ENCODE data around the gene CADM2.

Gene CADM2

DNA sequence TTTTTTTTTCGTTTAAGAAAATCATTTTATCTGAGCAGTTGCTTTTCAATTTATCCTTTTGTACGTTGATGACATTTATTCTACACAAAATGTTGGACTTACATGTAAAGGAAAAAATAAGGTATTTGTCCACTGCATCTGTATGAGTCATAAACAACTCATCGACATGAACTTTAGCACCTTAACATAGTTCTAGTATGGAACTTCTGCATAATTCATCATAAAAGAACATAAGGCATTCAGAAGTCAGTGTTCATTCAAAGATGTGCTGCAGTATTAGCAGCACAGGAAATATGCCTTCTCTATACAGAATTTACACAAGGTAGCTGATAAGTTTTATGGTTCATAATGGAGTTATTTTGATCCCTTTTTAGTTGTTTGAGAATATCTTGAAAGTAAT is 801.6 kb downstream of the CADM2 start:
- DNase-seq (ENCODE audit: extremely low read depth in 1 of 2, low read depth in 1 of 2) = no peak

DNA sequence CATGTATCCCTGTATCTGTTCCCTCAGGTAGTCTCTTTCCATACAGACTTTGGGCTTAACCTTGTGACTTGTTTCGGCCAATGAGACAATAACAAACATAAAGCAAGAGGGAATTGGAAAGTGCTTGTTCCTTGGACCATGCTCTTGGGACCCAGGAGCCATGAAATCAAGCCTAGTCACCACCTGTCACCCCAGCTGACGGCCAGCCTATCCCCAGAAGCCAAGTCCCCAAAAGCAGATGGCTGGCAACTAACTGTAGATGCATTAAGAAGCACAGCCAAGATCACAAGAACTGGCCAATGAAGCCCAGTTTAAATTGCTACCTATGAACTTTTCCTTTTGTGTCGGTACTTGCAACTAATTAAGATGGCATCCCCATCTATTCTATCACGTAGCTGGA is 822.0 kb downstream of the CADM2 start:
- no peak for DNase-seq (ENCODE audit: extremely low read depth in 1 of 2, low read depth in 1 of 2)

DNA sequence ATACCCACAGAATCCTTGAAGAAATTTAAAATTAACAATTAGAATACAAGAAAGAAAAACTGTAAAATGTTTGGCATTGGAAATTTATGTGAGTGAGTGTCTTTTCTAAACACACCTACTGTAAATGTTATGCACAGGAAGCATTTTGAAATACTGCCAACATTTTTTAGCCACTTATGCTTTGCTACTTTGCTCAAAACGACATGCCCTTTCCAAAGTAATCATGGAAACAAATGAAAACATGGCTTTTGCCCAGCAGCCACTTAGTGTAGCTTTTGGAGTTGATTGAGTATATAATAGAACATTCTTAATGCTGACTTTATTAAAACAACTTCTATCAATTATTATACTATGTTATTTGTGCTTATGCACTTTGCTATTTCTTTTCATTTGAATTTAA is 823.0 kb downstream of the CADM2 start:
- DNase-seq (ENCODE audit: extremely low read depth in 1 of 2, low read depth in 1 of 2) = no peak

DNA sequence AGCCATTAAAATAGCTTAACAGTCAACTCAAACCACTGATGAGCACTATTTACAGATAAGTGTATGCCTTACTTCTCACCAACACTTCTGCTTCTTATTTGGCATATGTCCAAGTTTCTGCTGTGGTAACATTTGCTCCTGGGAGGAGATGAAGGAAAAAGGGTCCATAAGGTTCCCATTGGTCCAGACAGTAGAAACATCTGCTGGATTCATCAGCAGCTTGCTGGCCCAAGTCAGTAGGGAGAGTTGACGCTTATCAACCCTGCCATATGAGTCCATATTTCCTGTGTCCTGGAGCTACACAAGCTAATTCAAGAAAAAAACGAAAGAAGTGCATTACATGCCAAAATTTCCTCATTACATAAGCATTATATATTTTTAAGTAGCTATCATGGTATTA is 824.5 kb downstream of the CADM2 start:
- no peak for DNase-seq (ENCODE audit: extremely low read depth in 1 of 2, low read depth in 1 of 2)

DNA sequence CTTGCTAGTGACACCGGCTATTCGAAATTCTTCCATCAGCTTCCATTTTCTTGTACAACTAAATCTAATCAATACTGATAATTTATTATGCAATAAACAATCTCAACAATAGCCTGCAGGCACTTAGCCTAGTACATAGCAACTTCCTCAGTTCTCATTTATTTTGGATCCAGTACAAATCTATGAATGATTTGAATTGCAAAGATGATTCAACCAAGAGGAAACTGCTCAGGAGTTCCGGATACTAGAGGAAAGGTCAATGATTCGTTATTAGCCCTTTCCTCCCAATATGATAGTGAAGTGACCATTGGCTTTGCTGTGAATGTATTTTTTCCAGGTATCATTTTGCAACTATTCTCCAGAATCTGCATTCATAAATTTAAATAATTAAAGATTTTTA is 827.0 kb downstream of the CADM2 start:
- no peak for DNase-seq (ENCODE audit: extremely low read depth in 1 of 2, low read depth in 1 of 2)

DNA sequence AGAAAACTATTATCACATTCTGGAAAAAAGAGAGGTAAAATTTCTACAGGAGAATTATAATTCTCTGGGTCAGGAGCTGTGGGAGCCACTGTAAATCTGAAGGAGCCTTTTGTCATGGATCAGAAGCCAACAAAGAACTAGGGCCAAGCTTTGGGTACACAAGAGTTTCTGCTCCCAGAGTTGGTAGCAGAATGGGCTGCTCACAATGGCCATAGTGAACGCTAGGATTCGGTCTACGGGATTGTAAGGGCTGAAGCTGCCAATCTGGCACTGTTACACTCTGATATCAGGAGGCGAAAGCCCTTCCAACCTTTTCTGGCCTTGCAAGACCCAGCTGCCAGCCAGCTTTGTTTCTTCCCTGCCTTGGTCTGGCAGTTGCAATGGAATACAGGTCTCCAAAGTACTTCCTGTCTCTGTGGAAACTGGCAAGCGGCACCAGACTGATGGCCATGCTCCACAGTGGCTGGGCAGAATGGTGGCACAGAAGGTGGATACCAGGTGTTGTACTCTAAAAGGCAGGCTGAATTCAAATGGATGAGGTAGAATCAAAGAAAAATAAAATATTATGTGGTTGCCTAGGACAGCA is 831.7 kb downstream of the CADM2 start:
- DNase-seq (ENCODE audit: extremely low read depth in 1 of 2, low read depth in 1 of 2) = no peak

DNA sequence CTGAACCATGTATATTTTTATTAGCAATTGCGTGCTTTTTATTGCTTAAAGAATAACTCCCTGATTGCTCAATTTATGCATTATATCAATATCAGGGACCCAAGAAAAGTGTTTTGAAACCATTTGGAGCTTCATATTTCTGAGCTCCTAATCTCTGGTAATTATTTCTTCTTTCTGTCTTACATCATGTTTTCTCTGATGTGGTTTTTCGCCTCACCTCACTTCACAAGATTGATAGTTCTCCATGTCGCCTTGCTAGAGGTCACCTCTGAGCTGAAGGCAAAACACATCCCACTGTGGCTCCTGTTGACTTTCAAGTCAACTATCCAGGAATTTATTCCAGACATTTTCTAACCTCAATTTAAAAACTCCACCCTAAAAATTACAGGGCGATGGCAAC is 837.4 kb downstream of the CADM2 start:
- no peak for DNase-seq (ENCODE audit: extremely low read depth in 1 of 2, low read depth in 1 of 2)

DNA sequence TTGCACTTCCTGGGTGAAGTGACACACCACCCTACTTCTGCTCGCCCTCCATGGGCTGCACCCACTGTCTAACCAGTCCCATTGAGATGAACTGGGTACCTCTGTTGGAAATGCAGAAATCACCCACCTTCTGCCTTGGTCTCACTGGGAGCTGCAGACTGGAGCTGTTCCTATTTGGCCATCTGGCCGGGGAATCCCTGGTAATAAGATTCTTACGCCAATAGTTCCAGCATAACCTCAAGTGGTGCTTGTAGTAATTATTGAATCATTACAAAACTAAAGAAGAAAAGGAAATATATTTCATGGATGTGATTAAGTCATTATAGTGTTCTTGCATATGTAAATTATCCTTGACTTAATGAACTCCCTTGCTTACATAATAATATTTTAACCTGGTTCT is 841.9 kb downstream of the CADM2 start:
- DNase-seq (ENCODE audit: extremely low read depth in 1 of 2, low read depth in 1 of 2) = no peak

DNA sequence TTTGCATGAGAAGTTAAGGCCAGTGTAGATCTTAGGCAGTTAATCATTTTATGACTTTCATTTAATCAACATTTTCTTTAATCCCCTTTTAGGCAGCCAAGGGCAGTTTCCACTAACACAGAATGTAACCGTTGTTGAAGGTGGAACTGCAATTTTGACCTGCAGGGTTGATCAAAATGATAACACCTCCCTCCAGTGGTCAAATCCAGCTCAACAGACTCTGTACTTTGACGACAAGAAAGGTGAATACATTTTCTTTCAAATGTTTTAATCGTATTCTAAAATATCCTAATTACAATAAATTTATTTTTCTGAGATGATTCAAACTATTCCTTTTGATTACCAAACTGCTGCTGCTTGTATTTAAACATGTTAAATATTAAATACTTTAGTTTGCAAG is 843.2 kb downstream of the CADM2 start:
- no peak for DNase-seq (ENCODE audit: extremely low read depth in 1 of 2, low read depth in 1 of 2)

DNA sequence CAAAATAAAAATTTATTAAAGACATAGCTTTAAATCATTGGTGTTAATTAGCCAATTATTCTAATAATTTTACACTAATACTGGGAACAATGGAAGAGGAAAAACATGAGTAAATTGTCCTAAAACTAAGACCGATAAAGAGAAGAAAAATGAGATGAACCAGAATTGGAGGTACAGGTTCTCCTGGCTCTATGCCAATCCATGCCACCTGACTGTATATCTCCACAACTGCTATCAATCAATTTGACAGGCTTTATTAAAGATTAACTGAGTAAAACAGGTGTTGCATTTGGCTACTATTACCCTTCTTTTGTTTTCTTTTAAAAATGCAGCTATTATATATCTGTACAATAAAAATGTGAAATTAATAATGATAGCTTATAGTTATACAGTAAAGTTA is 850.0 kb downstream of the CADM2 start:
- DNase-seq (ENCODE audit: extremely low read depth in 1 of 2, low read depth in 1 of 2) = no peak

DNA sequence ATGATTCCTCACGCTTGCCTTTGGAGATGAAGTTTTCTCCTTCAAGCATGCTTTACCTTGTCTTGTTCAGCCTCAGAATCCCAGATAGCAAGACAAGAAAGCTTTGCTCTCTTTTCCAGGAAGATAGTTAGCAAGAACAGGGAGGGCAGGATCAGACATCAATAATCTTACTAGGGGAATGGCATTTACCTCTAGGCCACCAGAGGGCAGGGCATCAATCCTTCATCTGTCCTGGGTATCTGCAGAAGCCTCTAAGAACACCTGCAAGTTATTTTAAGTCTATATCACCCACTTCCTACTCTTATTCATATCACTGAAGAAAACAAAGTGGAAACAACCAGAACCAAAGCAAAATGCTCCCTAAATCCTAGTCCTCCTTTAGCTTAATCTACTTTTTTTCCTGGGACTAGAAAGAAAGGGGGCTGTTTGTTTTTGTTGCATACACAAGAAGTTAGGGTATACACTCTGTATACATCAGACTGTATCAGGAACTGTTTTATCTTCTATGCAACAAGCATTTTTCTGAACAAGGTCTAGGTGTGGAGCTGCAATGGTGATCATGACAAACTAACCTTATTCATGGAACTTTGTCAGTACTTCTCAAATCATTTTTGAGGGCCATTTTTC is 862.5 kb downstream of the CADM2 start:
- no peak for DNase-seq (ENCODE audit: extremely low read depth in 1 of 2, low read depth in 1 of 2)

DNA sequence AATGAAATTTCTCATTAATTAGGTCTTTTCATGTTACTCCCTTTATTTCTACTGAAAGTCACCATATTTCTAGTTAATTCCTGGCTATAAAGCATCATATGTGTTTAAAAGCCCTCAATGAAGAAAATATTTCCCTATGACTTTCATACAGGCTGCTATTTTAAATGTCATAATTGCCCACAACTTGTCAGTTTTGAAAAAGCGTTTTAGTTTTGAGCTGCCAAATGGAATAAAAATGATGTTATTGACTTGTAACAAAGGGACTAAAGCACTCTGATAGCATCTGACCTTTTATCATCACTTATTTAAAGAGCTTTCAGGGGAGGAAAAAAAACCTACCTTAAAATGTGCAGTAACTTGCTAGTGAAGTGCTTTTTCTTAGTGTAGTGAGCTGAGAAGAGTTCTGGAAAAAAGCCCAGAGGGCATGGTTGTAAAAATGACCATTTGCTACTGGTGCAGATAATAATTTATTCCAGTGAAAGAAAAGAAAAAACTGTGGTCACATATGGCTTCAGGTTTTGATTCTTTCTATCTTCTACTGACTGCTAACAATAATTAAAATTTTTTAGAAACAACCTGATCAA is 877.2 kb downstream of the CADM2 start:
- DNase-seq (ENCODE audit: extremely low read depth in 1 of 2, low read depth in 1 of 2) = no peak

DNA sequence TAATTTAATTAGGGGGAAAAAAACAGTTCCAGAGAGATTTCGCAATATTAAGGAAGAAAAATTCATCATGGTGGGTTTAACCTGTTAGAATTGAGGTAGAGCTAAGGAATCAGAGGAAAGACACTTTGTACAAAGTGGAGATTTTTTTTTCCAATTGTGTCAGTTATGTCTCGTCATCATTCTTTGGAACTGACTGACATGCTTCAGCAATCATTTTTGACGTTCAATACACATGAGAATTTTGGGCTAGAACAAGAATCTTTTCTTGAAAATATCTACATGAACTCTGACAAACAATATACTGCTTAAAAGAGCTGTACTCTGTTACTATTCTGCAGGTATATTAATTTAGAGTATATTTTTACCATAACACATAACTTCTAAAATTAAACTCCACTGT is 878.6 kb downstream of the CADM2 start:
- DNase-seq (ENCODE audit: extremely low read depth in 1 of 2, low read depth in 1 of 2) = no peak

DNA sequence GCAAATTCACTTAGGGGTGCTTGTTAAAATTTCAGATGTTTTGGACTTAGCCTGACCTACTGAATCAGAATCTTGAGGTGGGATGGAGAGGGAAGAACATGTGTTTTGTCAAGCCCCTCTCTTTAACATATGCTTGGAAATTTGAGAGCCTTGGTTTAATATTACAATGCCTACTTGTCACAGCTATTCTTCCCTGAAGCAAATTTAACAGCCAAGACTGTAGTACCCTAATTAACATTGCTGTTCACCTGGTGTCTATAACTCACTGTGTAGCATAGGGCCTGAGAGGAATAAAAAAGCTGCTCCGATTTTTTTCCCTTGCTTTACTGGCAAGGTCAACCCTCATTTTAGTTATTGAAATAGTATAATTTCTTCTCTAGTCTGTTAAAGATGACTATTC is 880.1 kb downstream of the CADM2 start:
- no peak for DNase-seq (ENCODE audit: extremely low read depth in 1 of 2, low read depth in 1 of 2)

DNA sequence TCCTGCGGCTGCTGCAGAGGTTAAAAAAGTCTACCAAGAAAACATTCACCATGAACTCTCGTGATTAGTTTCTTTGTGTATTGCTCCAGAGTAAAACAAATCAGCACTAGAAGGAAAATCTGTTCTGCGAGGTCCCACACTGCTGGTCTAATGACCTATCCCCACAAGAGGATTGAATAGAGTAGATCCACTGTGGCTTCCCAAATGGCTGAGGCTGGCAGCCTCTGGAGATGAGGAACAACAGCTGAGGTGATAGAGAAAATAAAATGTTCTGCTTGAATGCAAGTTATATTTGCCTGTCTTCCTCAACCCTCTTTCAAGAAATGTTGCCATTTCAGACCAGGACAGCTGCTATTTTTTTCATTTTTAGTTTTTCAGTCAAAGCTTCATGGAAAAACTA is 883.3 kb downstream of the CADM2 start:
- no peak for DNase-seq (ENCODE audit: extremely low read depth in 1 of 2, low read depth in 1 of 2)

DNA sequence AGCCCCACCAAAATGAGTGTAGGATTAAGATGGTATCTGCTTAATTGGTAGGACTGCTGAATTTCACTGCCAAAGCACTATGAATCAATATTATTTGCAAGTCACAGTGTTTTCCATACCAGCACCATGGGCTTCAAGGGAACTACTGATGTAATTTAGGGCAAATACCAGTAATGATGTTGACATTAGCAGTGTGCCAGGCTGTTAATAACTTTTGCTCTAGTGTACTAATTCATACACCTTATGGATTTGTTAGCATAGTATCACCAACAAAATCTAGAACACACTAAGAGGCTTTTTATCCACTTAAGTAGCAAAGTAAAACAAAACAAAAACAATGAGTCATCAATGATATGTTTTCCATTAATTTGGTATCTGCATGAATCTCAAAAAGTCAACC is 888.2 kb downstream of the CADM2 start:
- DNase-seq (ENCODE audit: extremely low read depth in 1 of 2, low read depth in 1 of 2) = no peak

DNA sequence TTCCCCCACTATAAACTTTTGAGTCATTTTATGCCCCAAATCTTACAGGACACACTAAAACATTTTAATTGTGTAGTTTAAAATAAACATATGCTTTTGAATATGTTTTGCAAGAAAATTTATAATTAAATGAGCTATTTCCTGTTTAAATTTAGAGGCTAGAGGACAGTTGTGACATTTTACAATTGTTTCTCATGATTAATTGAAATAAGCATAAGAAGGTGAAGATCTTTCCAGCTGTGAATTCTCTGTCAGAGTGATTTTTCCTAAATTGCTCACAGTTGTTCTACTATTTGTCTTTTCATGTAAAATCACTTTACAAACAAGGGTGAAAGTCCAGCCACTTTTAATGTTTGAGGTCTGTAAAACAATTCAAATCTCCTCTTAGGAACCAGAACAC is 892.3 kb downstream of the CADM2 start:
- no peak for DNase-seq (ENCODE audit: extremely low read depth in 1 of 2, low read depth in 1 of 2)

DNA sequence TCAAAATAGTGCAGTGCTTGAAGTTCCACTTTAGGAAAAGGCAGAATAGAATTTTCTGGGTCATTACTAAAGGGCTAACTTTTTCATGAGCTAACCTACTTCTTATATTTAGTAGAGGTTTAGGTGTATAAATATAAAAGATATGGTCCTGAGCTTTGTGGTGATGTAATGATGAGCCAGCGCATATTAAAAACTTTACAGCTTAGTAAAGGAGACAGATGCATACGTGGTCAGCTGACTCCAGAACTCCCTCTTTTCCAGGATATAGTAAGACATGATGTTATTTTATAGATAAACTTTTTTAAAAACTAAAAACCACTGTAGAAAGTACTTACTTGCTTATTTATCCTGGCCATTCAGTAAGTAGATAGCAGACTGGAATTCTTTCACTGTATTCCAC is 895.0 kb downstream of the CADM2 start:
- DNase-seq (ENCODE audit: extremely low read depth in 1 of 2, low read depth in 1 of 2) = no peak

DNA sequence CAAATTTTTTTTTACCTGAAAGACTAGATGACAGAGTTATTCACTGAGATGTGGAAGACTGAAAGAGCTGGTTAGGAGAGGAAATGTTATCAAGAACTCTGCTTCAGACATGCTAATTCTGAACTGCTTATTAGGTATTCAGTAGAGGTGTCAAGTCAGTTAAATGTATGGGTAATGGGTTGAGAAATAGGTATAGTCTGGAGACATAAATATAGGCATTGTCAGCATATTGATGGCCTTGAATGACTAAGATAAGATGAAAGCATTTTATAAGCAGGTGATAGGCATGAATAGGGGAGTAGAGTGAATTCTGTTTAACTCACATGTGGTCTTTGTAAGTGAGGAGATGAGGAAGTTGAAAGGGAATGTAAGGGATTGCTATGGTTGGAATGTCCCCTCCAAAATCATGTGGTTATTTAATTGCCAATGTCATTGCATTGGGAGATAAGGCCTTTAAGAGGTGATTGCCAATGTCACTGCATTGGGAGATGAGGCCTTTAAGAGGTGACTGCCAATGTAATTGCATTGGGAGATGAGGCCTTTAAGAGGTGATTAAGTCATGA is 904.2 kb downstream of the CADM2 start:
- DNase-seq (ENCODE audit: extremely low read depth in 1 of 2, low read depth in 1 of 2) = no peak

DNA sequence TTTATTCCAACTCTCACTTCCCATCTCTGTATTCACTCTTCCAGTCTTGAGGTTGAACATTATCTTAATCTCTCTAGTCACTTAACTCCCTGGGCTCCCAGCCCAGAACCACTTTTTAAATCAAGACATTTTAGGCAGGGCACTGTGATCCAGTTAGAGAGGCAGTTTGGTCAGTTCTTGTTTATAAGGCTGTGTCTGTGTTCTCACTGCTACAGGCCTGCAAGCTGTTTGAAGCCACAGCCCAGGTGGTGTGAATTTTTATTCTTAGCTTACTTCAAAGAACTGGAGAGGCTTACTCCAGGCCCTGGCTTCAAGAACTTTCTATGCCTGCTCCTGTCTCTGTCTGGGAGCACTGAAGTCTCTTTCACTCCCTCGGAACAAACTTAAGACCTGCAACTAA is 906.1 kb downstream of the CADM2 start:
- DNase-seq (ENCODE audit: extremely low read depth in 1 of 2, low read depth in 1 of 2) = no peak

DNA sequence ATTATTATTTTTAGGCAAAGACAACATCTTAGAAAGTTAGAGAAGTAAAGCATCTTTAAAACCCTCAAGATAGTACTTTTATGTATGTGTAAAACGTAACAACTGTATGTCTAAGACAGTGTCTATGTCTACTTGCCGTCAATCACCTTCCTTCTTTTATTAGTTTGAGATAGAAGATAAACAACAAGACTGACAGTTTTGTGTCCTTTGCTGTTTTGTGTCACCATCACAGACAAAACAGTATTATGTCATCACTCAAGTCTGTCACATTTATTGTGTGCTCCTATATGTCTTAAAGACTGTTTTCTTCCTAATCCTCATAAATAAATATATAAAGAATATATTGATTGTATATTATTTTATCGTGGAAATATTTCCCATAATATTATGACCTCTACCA is 908.3 kb downstream of the CADM2 start:
- no peak for DNase-seq (ENCODE audit: extremely low read depth in 1 of 2, low read depth in 1 of 2)

DNA sequence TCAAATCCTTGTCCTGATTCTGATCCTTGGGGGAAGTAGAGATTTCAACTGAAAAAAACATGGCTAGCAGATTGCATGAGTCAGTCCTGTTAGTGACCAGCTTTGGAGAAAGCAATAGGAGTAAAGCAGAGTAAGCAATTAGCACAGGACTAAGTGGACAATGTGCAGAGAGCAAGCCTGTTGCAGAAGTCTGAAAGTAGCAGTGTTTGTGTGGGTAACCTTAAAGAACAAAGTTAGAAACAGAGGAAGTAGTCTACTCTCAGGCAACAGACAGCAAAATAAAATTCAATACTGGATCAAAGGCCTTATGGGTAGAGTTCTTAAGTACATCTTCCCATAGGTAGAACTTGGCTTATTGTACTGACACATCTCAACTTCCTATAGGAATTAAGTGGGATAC is 916.8 kb downstream of the CADM2 start:
- DNase-seq (ENCODE audit: extremely low read depth in 1 of 2, low read depth in 1 of 2) = no peak

DNA sequence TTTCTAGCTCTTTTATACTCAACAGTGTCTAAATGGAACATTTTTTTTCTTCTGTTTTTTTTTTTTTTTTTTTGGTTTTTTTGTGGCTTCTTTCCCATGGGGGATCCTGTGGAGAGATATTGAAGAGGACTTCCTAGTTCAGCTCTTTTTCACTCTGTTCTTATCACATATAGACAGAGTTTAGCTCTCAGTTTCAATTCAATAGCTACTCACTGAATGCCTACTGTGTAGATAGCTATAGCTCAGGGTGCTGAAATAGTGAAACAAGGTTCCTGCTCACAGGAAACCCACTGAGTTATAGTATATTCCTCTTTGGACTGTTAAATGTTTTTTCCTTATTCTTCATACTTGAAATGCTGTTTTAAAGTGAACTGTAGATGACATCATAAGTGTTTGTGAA is 918.8 kb downstream of the CADM2 start:
- DNase-seq (ENCODE audit: extremely low read depth in 1 of 2, low read depth in 1 of 2) = no peak

Measured in activated CD8-positive, alpha-beta memory T cell treated with anti-CD3 and anti-CD28 coated beads for 1 hour (primary cell).